AG04449 (cell line): Measurements from ENCODE around the gene ISL2.
"Not testable (repeated sequence)": the region's sequence is repeated elsewhere in the genome, so short reads cannot be mapped to it uniquely, and the experiment has no call there.

Experiments
- CTCF ChIA-PET: fragments of 350-600 bp; formaldehyde crosslinking; extraction: SDS; loops from one replicate; lab custom pipeline; 2021; ENCODE audit warnings: antibody characterized with exemption; lab: Yijun Ruan, JAX
- POLR2A ChIA-PET: fragments of 400-600, 350-600 bp; formaldehyde crosslinking; extraction: SDS; loops from one replicate; lab custom pipeline; 2020; ENCODE audit warnings: antibody characterized with exemption, inconsistent platforms; lab: Yijun Ruan, JAX
- DNase-seq: peaks from one replicate; pipeline ENCODE4 v3.0.0-alpha.2; 2010; ENCODE audit warnings: low read depth, low spot score
- H3K4me3 ChIP-seq: 2 replicates; pipeline ENCODE4 v1.5.1; 2011; ENCODE audit warnings: low read depth, mild to moderate bottlenecking, control low read depth, low read length
- TF ChIP-seq, protein P1 (sequence below): IDR thresholded peaks from one replicate; pipeline ENCODE4 v1.5.1; 2011; ENCODE audit warnings: mild to moderate bottlenecking, moderate library complexity, low read length, control low read depth, inconsistent platforms; ENCODE audit not compliant: insufficient read depth; ENCODE audit errors: missing control alignments

The ISL2 gene

DNA sequence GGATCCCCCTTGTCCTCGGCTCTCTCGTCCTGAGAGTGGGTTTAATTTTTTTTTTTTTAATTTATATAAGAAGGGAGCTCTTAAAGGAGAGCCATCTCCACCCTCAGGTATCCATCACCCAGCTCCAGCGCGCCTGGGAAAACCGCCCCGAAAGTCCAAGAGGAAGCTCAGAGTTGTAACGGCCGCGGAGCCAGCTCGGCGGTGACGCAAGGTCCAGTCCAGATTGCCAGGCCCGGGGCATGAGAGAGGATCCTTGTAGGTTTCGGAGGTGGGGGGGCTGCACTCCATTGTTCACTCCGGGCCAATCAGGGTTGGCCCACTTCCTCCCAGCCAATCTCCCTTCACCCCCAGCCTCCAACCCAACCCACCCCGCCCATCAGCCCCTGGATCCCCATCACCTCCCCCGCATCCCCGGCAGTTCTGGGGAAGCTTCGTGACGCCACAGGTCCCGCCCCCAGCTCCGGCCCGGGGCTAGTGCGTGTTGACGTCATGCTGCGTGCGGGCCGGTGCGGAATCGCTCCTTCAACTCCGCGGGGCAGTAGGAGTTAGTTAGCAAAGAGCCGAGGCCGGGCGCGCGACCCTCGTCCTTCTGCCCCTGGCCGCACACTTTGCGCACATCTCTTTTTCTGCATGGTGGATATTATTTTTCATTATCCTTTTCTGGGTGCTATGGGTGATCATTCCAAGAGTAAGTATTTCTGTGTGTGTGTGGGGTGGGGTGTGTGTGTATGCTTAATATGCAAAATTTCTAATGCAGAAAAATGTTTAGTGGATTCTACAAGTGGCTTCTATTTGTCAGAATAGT is at the start of gene ISL2:
ISL2 (plus strand) TSS at position 520 of the 805 bp plus-strand sequence; CDS start at position 631, 111 bp downstream.
- TF ChIP-seq, protein P1, sequence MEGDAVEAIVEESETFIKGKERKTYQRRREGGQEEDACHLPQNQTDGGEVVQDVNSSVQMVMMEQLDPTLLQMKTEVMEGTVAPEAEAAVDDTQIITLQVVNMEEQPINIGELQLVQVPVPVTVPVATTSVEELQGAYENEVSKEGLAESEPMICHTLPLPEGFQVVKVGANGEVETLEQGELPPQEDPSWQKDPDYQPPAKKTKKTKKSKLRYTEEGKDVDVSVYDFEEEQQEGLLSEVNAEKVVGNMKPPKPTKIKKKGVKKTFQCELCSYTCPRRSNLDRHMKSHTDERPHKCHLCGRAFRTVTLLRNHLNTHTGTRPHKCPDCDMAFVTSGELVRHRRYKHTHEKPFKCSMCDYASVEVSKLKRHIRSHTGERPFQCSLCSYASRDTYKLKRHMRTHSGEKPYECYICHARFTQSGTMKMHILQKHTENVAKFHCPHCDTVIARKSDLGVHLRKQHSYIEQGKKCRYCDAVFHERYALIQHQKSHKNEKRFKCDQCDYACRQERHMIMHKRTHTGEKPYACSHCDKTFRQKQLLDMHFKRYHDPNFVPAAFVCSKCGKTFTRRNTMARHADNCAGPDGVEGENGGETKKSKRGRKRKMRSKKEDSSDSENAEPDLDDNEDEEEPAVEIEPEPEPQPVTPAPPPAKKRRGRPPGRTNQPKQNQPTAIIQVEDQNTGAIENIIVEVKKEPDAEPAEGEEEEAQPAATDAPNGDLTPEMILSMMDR: no peak
- ChIA-PET POLR2A (interaction anchor here (0.7 to 2.3 kb wide), 5 partner anchors 9 to 595 kb away, joined by 3 to 16 read pairs (median 3); partner anchors contain the start of gene ETFA), CTCF (interaction anchor here (1.2 to 1.7 kb wide), 5 partner anchors 10 to 530 kb away, joined by 3 to 6 read pairs (median 3); no protein-coding TSS in a partner anchor)
- peak within 1 kb of the TSS; percentile 62 for H3K4me3 ChIP-seq
- peak; percentile 81 for DNase-seq

DNA sequence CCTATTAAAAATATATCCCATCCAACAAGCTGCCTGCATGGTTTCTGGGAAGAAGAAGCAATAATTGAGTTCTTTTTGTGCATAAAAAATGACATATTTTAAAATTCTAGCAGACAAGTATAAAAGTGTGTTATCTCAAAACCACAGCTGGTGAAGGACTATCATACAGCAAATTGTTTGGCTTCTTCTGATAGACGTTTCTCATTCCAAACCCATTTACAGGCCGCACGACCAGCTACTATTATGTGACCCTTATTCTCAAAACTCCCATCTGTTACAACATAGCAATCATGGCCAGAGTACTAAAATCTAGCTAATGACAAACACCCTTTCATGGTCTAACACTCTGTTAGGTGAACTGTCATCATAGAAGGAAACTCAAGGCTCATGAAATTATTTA is 47.0 kb upstream of the ISL2 start:
- POLR2A ChIA-PET: no interaction called here
- CTCF ChIA-PET: interaction anchor here (0.7 to 1.5 kb wide), 3 partner anchors 9 to 99 kb away, joined by 3 to 6 read pairs (median 3); no protein-coding TSS in a partner anchor
- TF ChIP-seq, protein P1: no peak
- H3K4me3 ChIP-seq: no peak overlapping the region
- DNase-seq: no peak

DNA sequence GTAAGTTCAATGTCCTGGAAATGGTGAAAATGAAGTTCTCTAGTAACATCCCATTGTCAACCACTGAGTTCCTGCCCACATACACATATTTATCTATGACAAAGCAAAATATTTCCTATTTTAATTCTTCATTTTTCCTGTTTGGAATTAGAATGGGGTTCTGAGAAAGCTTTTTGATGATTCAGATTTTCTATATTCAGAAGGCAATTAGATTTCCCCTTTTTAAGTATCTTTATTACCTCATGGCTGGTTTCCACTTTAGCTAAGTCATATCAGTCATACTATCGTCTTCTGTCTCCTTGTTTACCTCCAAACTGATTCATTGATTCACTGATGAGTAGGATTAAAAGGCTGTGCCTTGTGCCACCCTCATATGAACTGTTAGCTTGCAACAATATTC is 43.2 kb upstream of the ISL2 start:
- POLR2A ChIA-PET: interaction anchor here (0.6 kb wide), 1 partner anchor 40 kb away, joined by 3 read pairs; no protein-coding TSS in a partner anchor
- no peak overlapping the region for H3K4me3 ChIP-seq
- TF ChIP-seq, protein P1: no peak
- CTCF ChIA-PET: interaction anchor here (1.8 kb wide), 1 partner anchor 11 kb away, joined by 6 read pairs; no protein-coding TSS in a partner anchor
- no peak for DNase-seq

DNA sequence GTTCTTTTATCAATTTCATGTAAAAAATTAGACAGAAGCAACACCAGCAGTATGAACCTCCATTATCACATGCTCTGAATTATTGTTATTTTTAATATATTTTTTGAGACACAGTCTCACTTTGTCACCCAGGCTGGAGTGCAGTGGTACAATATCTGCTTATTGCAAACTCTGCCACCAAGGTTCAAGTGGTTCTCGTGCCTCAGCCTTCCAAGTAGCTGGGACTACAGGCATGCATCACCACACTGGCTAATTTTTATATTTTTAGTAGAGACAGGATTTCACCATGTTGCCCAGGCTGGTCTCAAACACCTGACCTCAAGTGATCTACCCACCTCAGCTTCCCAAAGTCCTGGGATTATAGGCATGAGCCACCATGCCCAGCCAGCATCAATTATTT is 42.1 kb upstream of the ISL2 start:
- POLR2A ChIA-PET, H3K4me3 ChIP-seq, DNase-seq: not testable (repeated sequence)
- CTCF ChIA-PET: interaction anchor here (0.8 to 1.8 kb wide), 5 partner anchors 8 to 103 kb away, joined by 3 to 6 read pairs (median 4); no protein-coding TSS in a partner anchor

DNA sequence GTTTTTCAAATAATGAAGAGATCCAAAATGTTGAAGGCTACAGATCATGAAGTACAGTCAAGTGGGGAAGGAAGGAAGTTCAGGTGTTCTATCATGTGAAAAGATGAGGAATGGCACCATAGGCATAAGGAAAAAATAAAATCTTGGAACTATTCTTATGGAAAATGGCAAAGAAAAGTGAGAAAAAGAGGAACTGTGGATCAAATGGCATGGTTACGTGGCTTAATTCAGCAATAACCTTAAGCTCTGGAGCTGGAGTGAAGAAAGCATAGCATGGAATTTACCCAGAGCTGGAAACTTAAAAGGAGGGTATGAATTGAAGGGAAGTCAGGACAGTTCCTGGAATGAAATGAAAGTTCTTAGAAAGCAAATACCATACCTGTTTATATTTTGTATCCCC is 39.7 kb upstream of the ISL2 start:
- TF ChIP-seq, protein P1: no peak
- no peak overlapping the region for H3K4me3 ChIP-seq
- ChIA-PET POLR2A (no interaction called here), CTCF (interaction anchor here (0.9 to 1.3 kb wide), 2 partner anchors 34 to 61 kb away, joined by 4 read pairs; no protein-coding TSS in a partner anchor)
- no peak for DNase-seq

DNA sequence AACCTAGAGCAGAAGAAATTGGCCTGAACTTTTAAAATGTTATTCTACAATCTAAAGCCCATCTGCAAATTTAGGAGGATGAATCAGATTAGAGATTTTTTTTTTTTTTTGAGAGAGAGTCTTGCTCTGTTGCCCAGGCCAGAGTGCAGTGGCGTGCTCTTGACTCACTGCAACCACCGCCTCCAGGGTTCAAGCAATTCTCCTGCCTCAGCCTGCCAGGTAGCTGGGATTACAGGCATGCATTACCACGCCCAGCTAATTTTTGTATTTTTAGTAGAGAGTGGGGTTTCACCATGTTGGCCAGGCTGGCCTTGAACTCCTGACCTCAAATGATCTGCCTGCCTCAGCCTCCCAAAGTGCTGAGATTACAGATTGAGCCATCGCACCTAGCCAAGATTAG is 38.6 kb upstream of the ISL2 start:
- H3K4me3 ChIP-seq, POLR2A ChIA-PET, DNase-seq: not testable (repeated sequence)
- CTCF ChIA-PET: interaction anchor here (0.8 to 1.2 kb wide), 4 partner anchors 9 to 107 kb away, joined by 3 to 4 read pairs (median 3); no protein-coding TSS in a partner anchor

DNA sequence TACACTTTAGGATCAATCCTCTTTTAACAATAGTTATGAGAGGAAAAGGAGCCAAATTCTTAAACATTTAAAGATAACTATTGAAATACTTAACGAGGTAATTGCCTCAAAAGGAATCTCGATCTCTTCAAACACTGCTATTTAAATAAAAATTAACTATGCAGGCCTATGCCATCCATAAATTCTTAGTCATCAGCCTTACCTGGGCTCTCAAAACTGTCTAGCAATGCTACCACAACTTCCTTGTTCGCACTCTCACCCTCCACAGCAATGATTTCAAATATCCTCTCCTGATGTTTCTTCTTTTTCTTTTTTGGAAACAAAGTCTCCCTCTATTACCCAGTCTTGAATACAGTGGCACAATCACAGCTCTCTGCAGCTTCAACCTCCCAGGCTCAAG is 37.6 kb upstream of the ISL2 start:
- TF ChIP-seq, protein P1: no peak
- POLR2A ChIA-PET: no interaction called here

More for the DNA sequence above, 37.6 kb upstream of the ISL2 start:
- CTCF ChIA-PET: no interaction called here
- DNase-seq: no peak
- H3K4me3 ChIP-seq: no peak overlapping the region
